ENCODE data around the gene CEMIP. TPM values are rescaled to one million over a fixed set of nuclear protein-coding genes. Genes with fewer than 3 reads are reported as not detected.

The CEMIP gene
- total and polyA plus RNA-seq, 12 donors, result 0.01 to 1.9 (median 0.23) TPM; not detected in 1

DNA sequence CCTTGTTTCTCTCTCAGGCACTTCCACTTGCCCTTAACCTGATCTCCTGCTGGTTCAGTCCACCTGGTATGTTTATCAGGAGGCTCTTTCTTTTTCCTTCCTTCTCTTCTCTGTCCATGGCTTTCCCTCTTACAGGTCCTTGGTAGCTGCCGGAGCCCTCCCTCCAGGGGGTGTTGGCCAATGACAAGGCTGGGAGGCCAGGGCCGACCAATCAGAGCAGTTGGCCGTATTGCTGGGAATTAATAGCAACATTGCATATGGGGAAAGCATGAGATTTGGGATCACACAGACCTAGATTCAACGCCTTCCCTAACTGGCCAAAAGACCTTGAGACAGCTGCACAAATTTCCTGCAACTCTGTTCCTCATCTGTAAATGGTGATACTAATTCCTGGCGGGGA lies 62.4 kb downstream of the CEMIP start:
- no peak overlapping the region for H3K27ac ChIP-seq
- H3K9me3 ChIP-seq, result no peaks in the 10 kb centered on the region
- intact Hi-C loops (cut with DNase I), result no loop called here
- no peak overlapping the region for H3K4me3 ChIP-seq
- no peaks in the 10 kb centered on the region for H3K36me3 ChIP-seq
- 93 to 98% methylated on average over 5 of the region's 5 CpGs for WGBS, 2 donors
- no peaks in the 10 kb centered on the region for H3K4me1 ChIP-seq
- peaks cover 0 to 41% (median 11%) of the 10 kb centered on the region in 7 donors for H3K27me3 ChIP-seq
- TF ChIP-seq, protein P1, sequence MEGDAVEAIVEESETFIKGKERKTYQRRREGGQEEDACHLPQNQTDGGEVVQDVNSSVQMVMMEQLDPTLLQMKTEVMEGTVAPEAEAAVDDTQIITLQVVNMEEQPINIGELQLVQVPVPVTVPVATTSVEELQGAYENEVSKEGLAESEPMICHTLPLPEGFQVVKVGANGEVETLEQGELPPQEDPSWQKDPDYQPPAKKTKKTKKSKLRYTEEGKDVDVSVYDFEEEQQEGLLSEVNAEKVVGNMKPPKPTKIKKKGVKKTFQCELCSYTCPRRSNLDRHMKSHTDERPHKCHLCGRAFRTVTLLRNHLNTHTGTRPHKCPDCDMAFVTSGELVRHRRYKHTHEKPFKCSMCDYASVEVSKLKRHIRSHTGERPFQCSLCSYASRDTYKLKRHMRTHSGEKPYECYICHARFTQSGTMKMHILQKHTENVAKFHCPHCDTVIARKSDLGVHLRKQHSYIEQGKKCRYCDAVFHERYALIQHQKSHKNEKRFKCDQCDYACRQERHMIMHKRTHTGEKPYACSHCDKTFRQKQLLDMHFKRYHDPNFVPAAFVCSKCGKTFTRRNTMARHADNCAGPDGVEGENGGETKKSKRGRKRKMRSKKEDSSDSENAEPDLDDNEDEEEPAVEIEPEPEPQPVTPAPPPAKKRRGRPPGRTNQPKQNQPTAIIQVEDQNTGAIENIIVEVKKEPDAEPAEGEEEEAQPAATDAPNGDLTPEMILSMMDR (IDR thresholded peaks at IDR 0.05), result no peak
- no peak for ATAC-seq
- no peak for DNase-seq

- Histone ChIP-seq H3K27ac (no peak overlapping the region), H3K27me3 (peaks cover 0 to 37% (median 11%) of the 10 kb centered on the region in 7 donors), H3K9me3 (no peaks in the 10 kb centered on the region), H3K36me3 (no peaks in the 10 kb centered on the region), H3K4me1 (peaks cover 0 to 2% (median 0%) of the 10 kb centered on the region in 9 donors), H3K4me3 (no peak overlapping the region)
- ATAC-seq (no peak), DNase-seq (no peak)
- intact Hi-C loops (cut with DNase I), result no loop called here
- WGBS, 2 donors, result 80 to 88% methylated on average over 11 of the region's 11 CpGs
- TF ChIP-seq, protein P1 (IDR thresholded peaks at IDR 0.05), result no peak
Measured at GRCh38 chr15:80844011-80844732, 65.0 kb downstream of the CEMIP start.

- H3K27ac ChIP-seq, result no peak overlapping the region
- H3K36me3 ChIP-seq, result no peaks in the 10 kb centered on the region
- H3K4me3 ChIP-seq, result no peak overlapping the region
- TF ChIP-seq, protein P1 (IDR thresholded peaks at IDR 0.05), result no peak
- DNase-seq (no peak), ATAC-seq (no peak)
- WGBS, 2 donors, result 65 to 71% methylated on average over 11 of the region's 11 CpGs
- intact Hi-C loops (cut with DNase I), result no loop called here
- H3K27me3 ChIP-seq, result peaks cover 0 to 36% (median 5%) of the 10 kb centered on the region in 7 donors
- peaks cover 0 to 6% (median 0%) of the 10 kb centered on the region in 9 donors for H3K4me1 ChIP-seq
- H3K9me3 ChIP-seq, result no peaks in the 10 kb centered on the region
Measured at GRCh38 chr15:80846031-80846815, 67.1 kb downstream of the CEMIP start.

- DNase-seq, result no peak
- no peak overlapping the region for H3K27ac ChIP-seq
- H3K4me3 ChIP-seq, result no peak overlapping the region
- TF ChIP-seq, protein P1 (IDR thresholded peaks at IDR 0.05), result no peak
- no peaks in the 10 kb centered on the region for H3K9me3 ChIP-seq
- ATAC-seq, result peak in 3 of 8 donors; percentile 21 to 71 (median 42)
- intact Hi-C loops (cut with DNase I), result no loop called here
- H3K27me3 ChIP-seq, result peaks cover 0 to 19% (median 0%) of the 10 kb centered on the region in 7 donors
- peaks cover 0 to 6% (median 0%) of the 10 kb centered on the region in 9 donors for H3K4me1 ChIP-seq
- WGBS, 2 donors, result 70 to 84% methylated on average over 8 of the region's 8 CpGs
- no peaks in the 10 kb centered on the region for H3K36me3 ChIP-seq
Measured at GRCh38 chr15:80849308-80849707, 70.1 kb downstream of the CEMIP start.

All from heart right ventricle (tissue), 16 donors.